T-helper 1 cell (primary cell): ENCODE data around the gene SYT6.

Experiments used
- DNase-seq, 5 donors: peaks; one replicate each; pipeline ENCODE4 v3.0.0-alpha.2; 2012 to 2020

SYT6 gene

GRCh38 chr1:114154146-114154962, 685 bp upstream of the SYT6 start:
- DNase-seq: no peak

DNA sequence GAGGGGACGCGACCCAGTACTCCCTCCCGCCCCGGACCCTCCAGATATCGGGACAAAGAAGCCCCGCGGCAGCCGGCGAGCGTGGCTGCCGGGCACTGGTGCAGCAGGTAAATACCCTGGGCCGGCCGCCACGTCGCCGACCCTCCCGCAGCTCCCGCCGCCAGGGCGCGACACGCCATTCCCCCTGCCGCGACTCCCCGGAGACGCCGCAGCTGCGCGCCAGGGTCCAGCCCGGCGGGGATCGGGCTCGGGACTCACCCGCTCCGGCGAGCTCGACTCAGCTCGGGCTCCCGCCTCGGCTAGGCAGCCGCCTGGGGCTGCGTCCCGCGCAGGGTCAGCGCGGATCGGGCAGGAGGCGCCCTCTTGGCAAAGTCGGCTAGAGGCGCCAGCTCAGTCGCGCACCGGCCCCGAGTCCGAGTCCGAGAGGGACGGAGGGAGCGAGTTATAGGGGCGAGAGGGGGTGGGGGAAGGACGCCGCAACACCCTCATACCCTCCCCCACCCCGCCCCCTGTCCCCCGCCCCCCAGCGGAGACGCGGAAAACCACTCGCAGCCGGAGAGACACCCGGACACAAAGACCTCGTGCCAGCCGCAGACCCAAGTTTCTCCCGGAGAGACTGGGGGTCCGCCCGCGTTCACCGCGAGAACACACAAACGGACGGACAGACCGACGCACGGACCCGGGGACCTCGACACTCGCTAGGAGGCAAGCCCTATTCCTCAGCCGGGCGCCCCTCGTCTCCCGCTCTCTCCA, 985 bp downstream of the SYT6 start:
- no peak for DNase-seq

GRCh38 chr1:114152089-114152507, 1.6 kb downstream of the SYT6 start:
- DNase-seq: no peak

GRCh38 chr1:114150016-114150415, 3.7 kb downstream of the SYT6 start:
- DNase-seq: no peak

GRCh38 chr1:114149211-114149610, 4.5 kb downstream of the SYT6 start:
- DNase-seq: no peak

- DNase-seq: no peak
Measured at GRCh38 chr1:114145504-114146151, 8.0 kb downstream of the SYT6 start.

DNA sequence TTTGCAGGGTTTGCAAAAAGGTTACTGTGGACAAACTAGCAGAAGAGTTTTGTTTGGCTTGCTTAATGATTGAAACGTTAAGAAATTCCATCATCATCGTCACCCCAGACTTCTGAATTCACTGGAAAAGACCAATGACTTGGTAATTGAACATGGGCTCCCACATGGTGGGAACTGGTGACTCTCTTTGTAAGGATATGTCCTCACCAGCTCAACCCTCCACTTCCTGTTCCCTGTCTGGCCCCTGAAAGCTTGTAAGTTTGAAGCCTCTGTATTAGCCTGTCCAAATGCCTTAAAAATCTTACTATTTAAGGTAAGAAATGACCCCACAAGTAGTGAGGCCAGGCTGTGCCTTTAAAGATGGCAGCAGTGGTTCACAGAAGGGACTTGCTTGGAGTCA, 9.7 kb downstream of the SYT6 start:
- DNase-seq: no peak

DNA sequence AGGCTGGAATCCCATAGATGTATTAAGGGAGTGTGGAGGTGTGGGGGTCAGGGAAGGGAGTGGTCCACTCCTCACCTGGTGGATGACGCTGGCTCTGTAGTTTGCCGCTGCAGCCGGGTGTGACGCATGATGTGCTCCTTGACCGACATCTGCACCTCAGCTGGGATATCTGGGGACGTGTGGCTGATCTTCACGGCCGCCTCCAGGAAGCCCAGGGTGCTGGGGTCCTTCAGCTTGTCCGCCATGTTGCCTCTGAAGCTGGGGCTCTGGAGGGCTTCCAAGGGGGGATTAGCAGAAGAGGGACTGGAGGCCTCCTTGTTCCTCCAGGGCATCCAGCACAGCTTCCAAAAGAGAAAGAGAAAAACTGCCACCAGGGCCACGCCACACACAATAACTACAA, 14.1 kb downstream of the SYT6 start:
- DNase-seq: no peak

GRCh38 chr1:114137497-114137896, 16.2 kb downstream of the SYT6 start:
- no peak for DNase-seq

DNA sequence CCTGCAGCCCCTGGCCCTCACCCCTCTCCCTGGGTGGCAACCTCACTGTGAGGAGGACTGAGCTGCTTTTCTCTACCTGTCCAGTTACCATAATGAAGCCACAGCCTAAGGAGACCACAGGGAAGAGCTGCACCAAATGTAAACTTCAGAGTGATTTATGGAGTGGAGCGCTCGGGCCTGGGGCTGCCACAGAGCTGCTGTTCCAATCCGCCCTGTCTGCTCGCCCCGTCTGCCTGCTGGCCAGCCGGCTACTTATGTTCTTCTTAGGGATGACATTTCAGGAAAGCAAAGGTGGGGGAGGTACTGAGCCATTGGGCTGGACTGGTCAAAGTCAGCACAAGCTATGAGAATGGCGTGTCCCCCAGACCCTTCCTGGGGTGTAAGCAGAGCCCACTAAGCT, 17.9 kb downstream of the SYT6 start:
- DNase-seq: no peak

DNA sequence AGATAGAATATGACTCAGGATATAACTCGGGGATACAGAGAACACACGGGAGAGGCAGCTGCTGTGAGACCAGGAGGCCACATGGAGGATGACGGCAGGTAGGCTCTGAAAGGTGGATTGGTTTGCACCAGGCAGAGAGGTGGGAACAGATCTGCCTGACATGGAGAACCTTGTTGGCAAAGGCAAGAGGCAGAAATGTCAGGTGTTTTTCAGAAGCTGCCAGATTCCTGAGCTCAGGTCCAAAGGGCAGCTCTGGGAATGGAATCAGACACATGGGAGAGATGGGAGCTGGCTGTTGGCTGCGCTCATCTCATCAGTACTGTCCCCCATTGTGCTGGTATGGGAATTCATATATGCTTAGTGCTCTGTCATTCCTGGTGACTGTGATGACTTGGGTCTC, 19.2 kb downstream of the SYT6 start:
- no peak for DNase-seq

- DNase-seq: no peak
Measured at GRCh38 chr1:114133129-114133528, 20.5 kb downstream of the SYT6 start.

DNA sequence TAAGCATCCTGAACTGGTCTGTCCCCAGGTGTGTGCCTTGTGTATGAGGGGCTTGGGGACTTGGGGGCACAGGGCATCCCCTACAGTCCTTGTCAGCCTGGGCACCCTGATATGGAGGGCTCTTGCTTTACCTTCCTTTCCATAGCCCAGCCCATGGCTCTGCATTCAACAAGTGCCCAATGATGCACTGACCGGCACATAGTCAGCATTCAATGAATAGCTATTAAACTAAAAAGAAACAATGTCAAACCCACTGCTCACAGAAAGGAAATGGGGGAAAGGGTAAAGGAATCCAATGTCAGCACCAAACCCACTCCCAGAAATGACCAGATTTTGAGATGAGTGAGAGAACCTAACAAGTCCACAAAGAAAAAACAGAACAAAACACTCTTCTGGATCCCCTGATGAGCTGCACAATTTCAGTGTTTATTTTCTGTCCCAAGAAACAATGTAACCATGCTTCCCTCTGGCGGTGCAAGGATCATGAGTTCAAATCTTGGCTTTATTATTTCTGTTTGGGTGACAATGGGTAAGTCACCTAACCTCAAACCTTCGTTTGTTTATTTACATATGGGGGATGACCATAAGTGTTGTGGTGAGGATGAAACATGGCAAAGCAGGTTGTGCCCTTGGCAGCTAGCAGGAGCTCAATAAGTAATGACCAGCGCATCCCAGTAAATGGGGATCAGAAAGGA, 22.0 kb downstream of the SYT6 start:
- no peak for DNase-seq

DNA sequence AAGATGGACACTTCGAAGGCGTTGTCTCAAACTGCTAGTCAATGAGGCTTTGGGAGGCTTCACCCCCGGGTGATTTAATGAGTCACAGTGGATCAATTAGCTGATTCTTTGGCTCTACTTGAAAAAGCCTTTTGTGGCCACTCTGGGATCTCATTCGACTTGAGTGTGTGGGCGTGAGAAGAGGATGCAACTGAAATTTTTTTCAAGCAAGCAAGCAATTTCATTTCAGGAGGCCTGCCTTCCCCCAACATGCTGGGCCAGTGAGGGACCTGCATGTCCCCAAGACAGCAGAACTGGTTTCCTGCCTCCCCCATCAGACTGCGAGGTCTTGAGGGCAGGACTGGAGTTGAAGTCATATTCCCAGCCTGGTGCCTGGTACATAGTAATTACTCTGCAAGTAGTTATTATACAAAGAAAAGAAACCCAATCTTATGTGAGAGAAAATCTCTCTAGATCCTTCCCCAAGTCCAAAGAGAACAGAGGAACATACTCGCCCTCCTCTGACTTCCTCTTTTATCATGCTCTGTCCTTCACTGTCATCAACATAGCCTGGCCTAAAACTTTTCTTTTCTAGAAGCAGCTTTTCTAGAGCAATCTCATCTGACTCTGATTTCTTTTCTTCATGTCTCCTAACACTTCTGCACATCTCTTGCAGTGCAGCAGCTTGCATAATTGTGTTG, 22.7 kb downstream of the SYT6 start:
- DNase-seq: no peak

GRCh38 chr1:114130213-114130612, 23.5 kb downstream of the SYT6 start:
- no peak for DNase-seq

DNA sequence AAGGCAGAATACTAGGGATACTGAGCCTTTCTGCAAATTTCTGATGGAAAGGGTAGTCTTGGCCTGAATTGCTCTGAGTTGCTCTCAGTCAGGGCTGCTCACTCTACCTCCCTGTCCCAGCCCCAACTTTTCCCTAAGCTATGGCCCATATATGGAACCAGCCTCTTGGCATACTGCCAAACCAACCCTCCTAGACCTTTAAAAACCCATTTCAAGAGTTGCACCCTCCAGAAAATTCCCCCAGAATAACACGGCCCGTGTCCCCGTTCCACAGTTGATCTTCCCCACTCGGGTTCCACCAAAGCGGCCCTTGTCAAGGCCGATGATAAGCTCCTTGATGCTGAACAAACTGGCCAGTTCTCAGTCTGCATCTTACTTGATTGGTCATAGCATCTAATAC, 25.4 kb downstream of the SYT6 start:
- no peak for DNase-seq

GRCh38 chr1:114126261-114127095, 27.2 kb downstream of the SYT6 start:
- no peak for DNase-seq

- DNase-seq: no peak
Measured at GRCh38 chr1:114124644-114125043, 29.0 kb downstream of the SYT6 start.

DNA sequence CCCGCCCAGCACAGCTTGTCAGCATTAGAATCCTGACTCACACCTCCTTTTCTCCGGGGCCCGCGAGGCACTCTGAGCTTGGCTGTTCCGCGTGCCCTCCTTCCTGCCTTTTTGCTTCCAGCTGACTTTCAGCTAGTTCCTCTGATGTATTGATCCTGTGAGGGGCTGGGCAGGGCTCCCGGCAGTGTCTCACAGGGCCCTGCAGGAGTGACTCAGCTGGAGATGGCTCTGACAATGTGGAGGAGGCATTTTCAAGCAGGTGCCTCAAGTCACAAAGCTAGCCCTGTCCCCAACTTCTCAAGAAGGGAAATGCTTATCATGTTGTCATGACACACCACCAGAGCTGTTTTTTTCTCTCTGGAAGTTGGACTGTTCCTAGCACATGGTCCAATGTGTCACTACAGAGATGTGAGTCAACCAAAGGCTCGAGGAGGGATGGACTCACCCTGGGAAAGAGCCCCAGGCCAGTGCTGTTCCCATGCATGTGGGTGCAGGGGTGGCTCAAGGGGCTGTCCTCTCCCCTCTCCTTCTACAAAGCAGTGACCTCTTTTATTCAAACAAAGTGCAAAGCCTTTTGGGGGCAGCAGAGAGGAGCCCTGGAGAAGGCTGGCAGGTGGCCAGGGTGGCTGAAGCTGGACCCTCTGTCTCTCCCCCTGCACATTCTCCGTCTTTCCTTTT, 30.6 kb downstream of the SYT6 start:
- DNase-seq: no peak

DNA sequence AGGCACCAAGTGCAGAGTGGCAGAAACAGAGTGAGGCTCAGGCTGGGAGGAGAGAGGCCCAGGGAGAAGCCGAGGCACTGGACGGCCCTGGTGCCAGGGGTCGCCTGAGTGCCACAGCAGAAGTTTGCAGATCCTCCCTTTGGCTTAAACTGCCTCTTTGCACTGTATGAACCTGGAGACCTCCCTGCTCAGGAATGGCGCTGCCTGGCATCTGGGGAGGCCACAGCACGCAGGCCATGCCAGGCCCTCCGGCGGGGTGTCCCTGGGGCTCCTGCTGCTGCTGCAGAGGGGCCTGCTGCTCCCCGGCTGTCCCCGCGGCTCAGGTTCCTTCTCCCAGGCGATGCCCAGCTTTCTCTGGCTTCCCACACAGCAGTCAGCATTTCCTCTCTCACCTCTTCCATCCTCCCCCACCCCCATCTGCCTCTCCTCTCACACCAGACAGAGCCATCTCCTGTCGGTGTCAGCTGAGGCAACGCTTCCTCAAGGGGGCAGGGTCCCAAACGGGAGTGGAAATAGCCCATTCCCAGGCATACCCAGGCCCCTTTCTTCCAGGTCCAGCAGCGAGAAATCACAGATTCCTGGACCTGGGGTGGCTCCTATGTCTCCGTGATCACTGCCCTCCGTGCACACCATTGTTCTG, 35.2 kb downstream of the SYT6 start:
- no peak for DNase-seq
